NCI-H2107 treated with DMSO at 0.1 percent for 48 hours (cell line): ENCODE data around the gene CCR1.
"Not testable (repeated sequence)": the region's sequence is repeated elsewhere in the genome, so short reads cannot be mapped to it uniquely, and the experiment has no call there.

Experiments used
- DNase-seq: peaks from one replicate; lab custom pipeline; 2025; ENCODE audit not compliant: unreplicated experiment; lab: John Stamatoyannopoulos, UW

Gene CCR1

GRCh38 chr3:46184469-46184868 lies 23.6 kb downstream of the CCR1 start:
- DNase-seq = no peak

DNA sequence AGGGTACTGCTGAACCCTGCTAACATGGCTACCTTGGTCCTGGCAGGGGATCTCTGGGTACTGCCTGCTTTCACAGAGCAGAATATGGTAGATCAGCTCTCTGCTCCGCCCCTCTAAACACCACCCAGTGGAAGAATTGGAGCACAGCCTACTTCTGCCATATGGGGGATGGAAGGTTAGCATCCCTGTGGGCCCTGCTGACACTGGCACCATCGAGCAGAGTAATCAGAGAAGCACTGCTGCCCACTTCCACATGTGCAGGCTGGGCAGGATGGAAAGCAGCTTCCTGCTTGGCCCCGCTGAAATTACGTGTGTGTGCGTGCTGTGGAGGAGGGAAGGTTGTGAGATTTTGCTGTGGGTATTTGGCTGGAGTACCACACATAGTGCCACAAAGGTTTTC lies 24.8 kb downstream of the CCR1 start:
- DNase-seq = no peak

DNA sequence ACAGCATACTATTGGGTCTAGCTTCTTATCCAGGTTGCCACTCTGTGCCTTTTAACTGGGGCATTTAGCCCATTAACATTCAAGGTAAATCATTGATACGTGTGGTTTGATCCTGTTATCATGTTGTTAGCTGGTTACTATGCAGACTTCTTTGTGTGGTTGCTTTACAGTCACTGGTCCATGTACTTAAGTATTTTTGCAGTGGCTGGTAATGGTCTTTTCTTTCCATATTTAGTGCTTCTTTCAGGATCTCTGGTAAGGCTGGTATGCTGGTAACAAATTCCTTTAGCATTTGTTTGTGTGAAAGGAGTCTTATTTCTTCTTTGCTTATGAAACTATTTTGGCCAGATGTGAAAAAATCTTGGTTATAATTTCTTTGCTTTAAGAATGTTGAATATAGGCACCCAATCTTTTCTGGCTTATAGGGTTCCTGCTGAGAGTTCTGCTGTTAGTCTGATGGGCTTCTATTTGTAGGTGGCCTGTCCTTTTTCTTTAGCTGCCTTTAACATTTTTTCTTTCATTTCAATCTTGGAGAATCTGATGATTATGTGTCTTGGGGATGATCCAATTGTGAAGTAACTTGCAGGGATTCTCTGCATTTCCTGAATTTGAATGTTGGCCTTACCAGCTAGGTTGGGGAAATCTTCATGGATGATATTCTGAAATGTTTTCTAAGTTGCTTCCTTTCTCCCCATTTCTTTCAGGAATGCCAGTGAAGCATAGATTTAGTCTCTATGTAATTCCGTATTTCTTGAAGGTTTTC lies 39.3 kb downstream of the CCR1 start:
- no peak for DNase-seq

DNA sequence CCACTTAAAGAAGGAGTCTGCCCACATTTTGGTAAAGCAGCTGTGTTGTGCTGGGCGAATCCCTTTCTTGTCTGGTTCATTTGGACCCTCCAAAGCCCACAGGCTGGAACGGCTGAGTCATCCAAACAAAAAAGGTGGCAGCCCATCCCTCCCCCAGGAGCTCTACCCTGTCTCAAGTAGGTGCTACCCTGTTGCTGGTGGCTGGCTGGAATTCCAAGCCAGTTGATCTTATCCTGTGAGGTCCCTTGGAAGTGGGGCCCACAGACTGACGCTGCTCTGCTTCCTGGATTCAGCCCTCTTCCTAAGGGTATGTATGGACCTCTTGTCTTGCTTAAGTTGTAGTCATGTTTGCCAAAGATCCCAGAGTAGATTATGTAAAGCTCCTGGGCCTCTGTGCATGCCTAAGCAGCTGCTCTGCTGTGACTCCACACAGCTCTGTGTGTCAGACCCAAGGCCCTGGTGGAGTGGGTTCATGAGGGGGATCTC lies 44.5 kb downstream of the CCR1 start:
- DNase-seq = no peak

- no peak for DNase-seq
Observed at GRCh38 chr3:46162975-46163555, 45.0 kb downstream of the CCR1 start.

GRCh38 chr3:46157685-46158084 lies 50.4 kb downstream of the CCR1 start:
- not testable (repeated sequence) for DNase-seq

GRCh38 chr3:46154311-46154710 lies 53.8 kb downstream of the CCR1 start:
- no peak for DNase-seq
